K562 (cell line): Measurements from ENCODE around the gene GOSR1. TPM values are rescaled to one million over a fixed set of nuclear protein-coding genes. Genes with fewer than 3 reads are reported as not detected.
"Not testable (repeated sequence)": the region's sequence is repeated elsewhere in the genome, so short reads cannot be mapped to it uniquely, and the experiment has no call there.

Experiments
- ATAC-seq: fragments of 200-7000 bp; cut with Tn5 transposase; 3 replicates; pipeline ENCODE4 v1.9.1; 2020; ENCODE audit warnings: moderate library complexity
- BruUV-seq: library from RNA; stranded (reverse); fragments of 400-500 nt; replicated peaks from 2 replicates; lab custom pipeline; 2021; lab: Mats Ljungman, UMichigan
- CTCF ChIA-PET: fragments of 300-600 bp; formaldehyde crosslinking; extraction: SDS; loops from one replicate; lab custom pipeline; 2021; ENCODE audit warnings: low intra/inter-chr PET ratio; lab: Yijun Ruan, JAX
- POLR2A ChIA-PET: fragments of 300-600, 350-650 bp; sonication (Branson Sonifier 250); formaldehyde crosslinking; extraction: SDS; loops from one replicate; lab custom pipeline; 2021; ENCODE audit warnings: antibody characterized with exemption, inconsistent platforms; lab: Yijun Ruan, JAX
- DNase-seq, 4 experiments: peaks; one replicate each; pipeline versions ENCODE4 v3.0.0 to v3.0.0-alpha.2; 2011 to 2018; ENCODE audit warnings: low spot score in 3 of 4, mixed read lengths in 3 of 4; ENCODE audit errors: extremely low read depth in 1 of 4
- FAIRE-seq: peaks from 2 replicates; lab custom pipeline; 2011; peaks lifted over from hg19 to GRCh38; lab: Jason Lieb, UNC
- H2AFZ ChIP-seq: 2 replicates; pipeline ENCODE4 v1.6.0; 2011; ENCODE audit warnings: low read depth, low read length, control low read depth, inconsistent platforms
- H3K27ac ChIP-seq: fragments of 200-600 bp; 3 replicates; pipeline ENCODE4 v1.8.0; 2011; ENCODE audit warnings: low read depth, mild to moderate bottlenecking, control low read depth, inconsistent platforms, low read length, moderate library complexity, mixed read lengths; ENCODE audit errors: extremely low read depth
- H3K27me3 ChIP-seq, 2 experiments: fragments of 300-600 bp in 1 of 2; 2 replicates in 1 of 2; 3 replicates in 1 of 2; pipeline versions ENCODE4 v1.6.0 to v1.8.0; 2011; ENCODE audit warnings: inconsistent platforms in 2 of 2, low read length in 2 of 2, mild to moderate bottlenecking in 1 of 2, mixed read lengths in 1 of 2, moderate library complexity in 1 of 2; ENCODE audit not compliant: control insufficient read depth in 2 of 2, insufficient read depth in 2 of 2
- H3K36me3 ChIP-seq: fragments of 300-600 bp; 3 replicates; pipeline ENCODE4 v1.8.0; 2011; ENCODE audit warnings: mild to moderate bottlenecking, low read length, inconsistent platforms; ENCODE audit not compliant: control insufficient read depth, insufficient read depth
- H3K4me1 ChIP-seq, 2 experiments: fragments of 200-600 bp in 1 of 2; replicated peaks in 1 of 2; 2 replicates in 1 of 2; 3 replicates in 1 of 2; pipeline versions ENCODE4 v1.5.1 to v1.8.0; 2011; ENCODE audit warnings: inconsistent platforms in 2 of 2, low read length in 2 of 2, mild to moderate bottlenecking in 1 of 2, mixed read lengths in 1 of 2, moderate library complexity in 1 of 2; ENCODE audit not compliant: control insufficient read depth in 2 of 2, insufficient read depth in 2 of 2
- H3K4me2 ChIP-seq: 2 replicates; pipeline ENCODE4 v1.6.1; 2011; ENCODE audit warnings: low read length, control low read depth, inconsistent platforms, mixed read lengths; ENCODE audit not compliant: insufficient read depth
- H3K4me3 ChIP-seq: fragments of 200-600 bp; sonication (generic), shearing (Covaris generic); 2 replicates; pipeline ENCODE4 v1.5.1; 2016; ENCODE audit warnings: control low read depth, inconsistent platforms
- H3K79me2 ChIP-seq: fragments of 200-600 bp; 3 replicates; pipeline ENCODE4 v1.8.0; 2011; ENCODE audit warnings: low read length, inconsistent platforms; ENCODE audit not compliant: control insufficient read depth, insufficient read depth
- H3K9ac ChIP-seq, 2 experiments: 2 replicates each; pipeline versions ENCODE4 v1.6.0 to v1.6.1; 2011; ENCODE audit warnings: low read depth in 2 of 2, low read length in 2 of 2, control low read depth in 1 of 2, inconsistent platforms in 1 of 2, mild to moderate bottlenecking in 1 of 2, mixed read lengths in 1 of 2; ENCODE audit not compliant: insufficient read depth in 1 of 2
- H3K9me1 ChIP-seq: one replicate; pipeline ENCODE4 v1.6.0; 2011; ENCODE audit warnings: inconsistent platforms, mild to moderate bottlenecking, low read length, moderate library complexity; ENCODE audit not compliant: control insufficient read depth, insufficient read depth
- H3K9me3 ChIP-seq: replicated peaks from 2 replicates; pipeline ENCODE4 v1.5.1; 2011; ENCODE audit warnings: low read depth, low read length, inconsistent platforms; ENCODE audit not compliant: control insufficient read depth, insufficient read depth
- H4K20me1 ChIP-seq: replicated peaks from 2 replicates; pipeline ENCODE4 v1.6.1; 2011; ENCODE audit warnings: low read length, inconsistent platforms, mixed read lengths; ENCODE audit not compliant: control insufficient read depth, insufficient read depth
- ARID1B ChIP-seq: fragments of 450-650 bp; IDR thresholded peaks from 2 replicates; pipeline ENCODE4 v1.6.1; 2016; ENCODE audit warnings: antibody characterized with exemption, mild to moderate bottlenecking, inconsistent platforms
- ZFP1 ChIP-seq: fragments of 450-650 bp; formaldehyde crosslinking; IDR thresholded peaks from 2 replicates; pipeline ENCODE4 v1.4.0; 2020; ENCODE audit warnings: mild to moderate bottlenecking, mixed read lengths
- ZNF408 ChIP-seq: fragments of 250-450 bp; sonication (Bioruptor Pico); IDR thresholded peaks from 2 replicates; pipeline ENCODE4 v1.4.0; 2020; ENCODE audit warnings: low read depth, mild to moderate bottlenecking, moderate library complexity
- in situ Hi-C: fragments of 300-500 bp; cut with MboI; formaldehyde crosslinking; loops from 4 replicates; pipeline ENCODE4 v1.15.0; 2018; ENCODE audit warnings: inconsistent platforms, mixed read lengths
- intact Hi-C: fragments of 100-400 bp; cut with micrococcal nuclease; formaldehyde crosslinking; loops from 2 replicates; pipeline ENCODE4 v1.14.2; 2022
- polyA plus RNA-seq, 8 experiments: library from polyadenylated mRNA; depleted of rRNA in 4 of 8; stranded (reverse) in 5 of 8; unstranded in 3 of 8; fragments of >200 nt; fragmentation: Nextera tagmentation in 2 of 8; fragmentation: Illumina TruSeq in 1 of 8; extraction: Ambion mirVana in 2 of 8; extraction: Trizol in 1 of 8; gene quantifications; 2 replicates each; pipeline versions ENCODE4 v1.2.1 to v1.2.3, GENCODE V29; 2011 to 2014; ENCODE audit warnings: inconsistent platforms in 1 of 8, missing spikeins in 1 of 8
- total RNA-seq, 7 experiments: library from RNA; depleted of rRNA in 6 of 7; stranded (reverse); fragments of >200 nt in 6 of 7; fragmentation: Illumina TruSeq in 2 of 7; extraction: Trizol in 2 of 7; gene quantifications; 2 replicates each; pipeline versions ENCODE4 v1.2.1 to v1.2.3, GENCODE V29; 2011 to 2021; ENCODE audit warnings: low replicate concordance in 1 of 7
- TF ChIP-seq, protein P1 (sequence below), 2 experiments: fragments of 450-650 bp; conservative IDR thresholded peaks; 2 replicates each; pipeline ENCODE4 v1.6.1; 2017; ENCODE audit warnings: mild to moderate bottlenecking in 2 of 2, moderate library complexity in 2 of 2

The GOSR1 gene
- total and polyA plus RNA-seq, 9 of the 15 experiments (the other 6 are each of a cell fraction or from before 2014, with no cell fraction given) = 17.6 to 95.5 (median 33.3) TPM

DNA sequence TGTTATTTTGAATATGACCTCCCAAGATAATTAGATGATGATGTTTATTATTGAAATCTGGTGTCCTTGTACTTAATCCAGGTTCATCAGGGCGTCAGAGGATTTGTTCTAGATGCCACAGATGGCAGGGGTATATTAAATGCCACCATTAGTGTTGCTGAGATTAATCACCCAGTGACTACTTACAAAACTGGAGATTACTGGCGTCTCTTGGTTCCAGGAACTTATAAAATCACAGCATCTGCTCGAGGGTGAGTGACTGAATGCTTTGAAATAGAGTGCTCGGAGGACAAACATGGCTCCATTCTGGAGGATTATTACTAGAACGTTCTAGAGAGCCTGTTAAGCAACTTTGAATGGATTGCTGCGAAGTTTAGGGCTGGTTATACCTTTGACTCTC, 33.5 kb upstream of the GOSR1 start (continued):
- no peak for TF ChIP-seq ARID1B
- TF ChIP-seq ZNF408 (CRISPR knock-in tag) = no peak
- no peak for TF ChIP-seq ZFP1 (CRISPR knock-in tag)
- TF ChIP-seq, protein P1, sequence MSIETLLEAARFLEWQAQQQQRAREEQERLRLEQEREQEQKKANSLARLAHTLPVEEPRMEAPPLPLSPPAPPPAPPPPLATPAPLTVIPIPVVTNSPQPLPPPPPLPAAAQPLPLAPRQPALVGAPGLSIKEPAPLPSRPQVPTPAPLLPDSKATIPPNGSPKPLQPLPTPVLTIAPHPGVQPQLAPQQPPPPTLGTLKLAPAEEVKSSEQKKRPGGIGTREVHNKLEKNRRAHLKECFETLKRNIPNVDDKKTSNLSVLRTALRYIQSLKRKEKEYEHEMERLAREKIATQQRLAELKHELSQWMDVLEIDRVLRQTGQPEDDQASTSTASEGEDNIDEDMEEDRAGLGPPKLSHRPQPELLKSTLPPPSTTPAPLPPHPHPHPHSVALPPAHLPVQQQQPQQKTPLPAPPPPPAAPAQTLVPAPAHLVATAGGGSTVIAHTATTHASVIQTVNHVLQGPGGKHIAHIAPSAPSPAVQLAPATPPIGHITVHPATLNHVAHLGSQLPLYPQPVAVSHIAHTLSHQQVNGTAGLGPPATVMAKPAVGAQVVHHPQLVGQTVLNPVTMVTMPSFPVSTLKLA (conservative IDR thresholded peaks at IDR 0.05) = no peak

DNA sequence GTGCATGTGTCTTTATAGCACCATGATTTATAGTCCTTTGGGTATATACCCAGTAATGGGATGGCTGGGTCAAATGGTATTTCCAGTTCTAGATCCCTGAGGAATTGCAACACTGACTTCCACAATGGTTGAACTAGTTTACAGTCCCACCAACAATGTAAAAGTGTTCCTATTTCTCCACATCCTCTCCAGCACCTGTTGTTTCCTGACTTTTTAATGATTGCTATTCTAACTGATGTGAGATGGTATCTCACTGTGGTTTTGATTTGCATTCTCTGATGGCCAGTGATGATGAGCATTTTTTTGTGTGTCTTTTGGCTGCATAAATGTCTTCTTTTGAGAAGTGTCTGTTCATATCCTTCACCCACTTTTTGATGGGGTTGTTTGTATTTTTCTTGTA, 30.6 kb upstream of the GOSR1 start:
- intact Hi-C loops, FAIRE-seq, H3K27ac ChIP-seq, H4K20me1 ChIP-seq, DNase-seq, H3K4me2 ChIP-seq, H3K27me3 ChIP-seq, BruUV-seq, CTCF ChIA-PET, ATAC-seq, H3K4me3 ChIP-seq, H3K9ac ChIP-seq, in situ Hi-C loops, H2AFZ ChIP-seq, H3K79me2 ChIP-seq, POLR2A ChIA-PET, H3K9me1 ChIP-seq, H3K4me1 ChIP-seq, H3K9me3 ChIP-seq: not testable (repeated sequence)
- peaks cover 17% of the 10 kb centered on the region; the same call in 2 of the 3 replicates for H3K36me3 ChIP-seq
